Parathyroid adenoma (tissue), 2 donors: ENCODE data around the gene NBEA.

Experiments
- H2AFZ ChIP-seq: fragments of 300-600 bp; sonication (generic); one replicate; pipeline ENCODE4 v1.7.0; 2017; ENCODE audit warnings: antibody characterized with exemption, mild to moderate bottlenecking
- H3K27ac ChIP-seq: fragments of 300-600 bp; sonication (generic); one replicate; pipeline ENCODE4 v1.7.0; 2017
- H3K27me3 ChIP-seq: fragments of 300-600 bp; sonication (generic); one replicate; pipeline ENCODE4 v1.7.0; 2017; ENCODE audit warnings: low read length; ENCODE audit not compliant: control insufficient read depth, insufficient read depth
- H3K36me3 ChIP-seq: fragments of 300-600 bp; sonication (generic); one replicate; pipeline ENCODE4 v1.7.0; 2017; ENCODE audit warnings: low read length; ENCODE audit not compliant: control insufficient read depth, insufficient read depth
- H3K4me1 ChIP-seq: fragments of 300-600 bp; sonication (generic); one replicate; pipeline ENCODE4 v1.7.0; 2017; ENCODE audit warnings: control low read depth
- H3K4me2 ChIP-seq: fragments of 300-600 bp; sonication (generic); one replicate; pipeline ENCODE4 v1.7.0; 2017; ENCODE audit warnings: low read length
- H3K4me3 ChIP-seq: fragments of 300-600 bp; sonication (generic); one replicate; pipeline ENCODE4 v1.7.0; 2017; ENCODE audit warnings: low read depth, low read length
- H3K79me2 ChIP-seq: fragments of 300-600 bp; sonication (generic); one replicate; pipeline ENCODE4 v1.7.0; 2017; ENCODE audit warnings: control low read depth
- H3K9ac ChIP-seq: fragments of 300-600 bp; sonication (generic); one replicate; pipeline ENCODE4 v1.7.0; 2017; ENCODE audit warnings: mild to moderate bottlenecking
- H3K9me3 ChIP-seq: fragments of 300-600 bp; sonication (generic); one replicate; pipeline ENCODE4 v1.7.0; 2017; ENCODE audit warnings: low read length; ENCODE audit not compliant: control insufficient read depth
- TF ChIP-seq, protein P1 (sequence below): fragments of 300-600 bp; sonication (generic); IDR thresholded peaks from one replicate; pipeline ENCODE4 v1.7.0; 2017; ENCODE audit warnings: antibody characterized with exemption, mild to moderate bottlenecking
- donor health status: primary hyperparathyroidism.

The NBEA gene

DNA sequence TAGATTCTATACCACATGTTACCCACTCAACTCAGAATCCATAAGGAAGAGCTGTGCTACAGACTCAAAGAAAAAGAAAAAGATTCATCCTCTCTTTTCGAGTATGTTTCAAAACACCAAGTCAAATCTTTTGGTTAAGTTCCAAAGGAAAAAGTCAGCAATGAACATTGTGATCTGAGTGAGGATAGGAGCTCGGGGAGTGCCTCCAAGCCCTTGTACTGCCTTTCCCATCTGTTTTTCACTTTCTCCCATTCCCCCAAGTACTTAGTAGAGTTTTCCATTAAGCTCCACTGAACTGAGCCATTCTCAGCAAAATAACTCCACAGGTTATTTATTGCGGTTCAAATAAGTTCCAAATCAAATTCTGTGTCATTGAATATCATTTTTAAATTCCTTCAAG is 582.1 kb downstream of the NBEA start:
- Histone ChIP-seq H3K79me2 (no peaks in the 10 kb centered on the region), H3K36me3 (no peaks in the 10 kb centered on the region), H3K4me1 (no peaks in the 10 kb centered on the region), H3K9ac (no peak overlapping the region), H3K4me3 (no peak overlapping the region), H3K27ac (no peak overlapping the region), H3K9me3 (no peaks in the 10 kb centered on the region), H2AFZ (no peak overlapping the region), H3K4me2 (no peak overlapping the region), H3K27me3 (no peaks in the 10 kb centered on the region)
- TF ChIP-seq, protein P1, sequence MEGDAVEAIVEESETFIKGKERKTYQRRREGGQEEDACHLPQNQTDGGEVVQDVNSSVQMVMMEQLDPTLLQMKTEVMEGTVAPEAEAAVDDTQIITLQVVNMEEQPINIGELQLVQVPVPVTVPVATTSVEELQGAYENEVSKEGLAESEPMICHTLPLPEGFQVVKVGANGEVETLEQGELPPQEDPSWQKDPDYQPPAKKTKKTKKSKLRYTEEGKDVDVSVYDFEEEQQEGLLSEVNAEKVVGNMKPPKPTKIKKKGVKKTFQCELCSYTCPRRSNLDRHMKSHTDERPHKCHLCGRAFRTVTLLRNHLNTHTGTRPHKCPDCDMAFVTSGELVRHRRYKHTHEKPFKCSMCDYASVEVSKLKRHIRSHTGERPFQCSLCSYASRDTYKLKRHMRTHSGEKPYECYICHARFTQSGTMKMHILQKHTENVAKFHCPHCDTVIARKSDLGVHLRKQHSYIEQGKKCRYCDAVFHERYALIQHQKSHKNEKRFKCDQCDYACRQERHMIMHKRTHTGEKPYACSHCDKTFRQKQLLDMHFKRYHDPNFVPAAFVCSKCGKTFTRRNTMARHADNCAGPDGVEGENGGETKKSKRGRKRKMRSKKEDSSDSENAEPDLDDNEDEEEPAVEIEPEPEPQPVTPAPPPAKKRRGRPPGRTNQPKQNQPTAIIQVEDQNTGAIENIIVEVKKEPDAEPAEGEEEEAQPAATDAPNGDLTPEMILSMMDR = no peak

DNA sequence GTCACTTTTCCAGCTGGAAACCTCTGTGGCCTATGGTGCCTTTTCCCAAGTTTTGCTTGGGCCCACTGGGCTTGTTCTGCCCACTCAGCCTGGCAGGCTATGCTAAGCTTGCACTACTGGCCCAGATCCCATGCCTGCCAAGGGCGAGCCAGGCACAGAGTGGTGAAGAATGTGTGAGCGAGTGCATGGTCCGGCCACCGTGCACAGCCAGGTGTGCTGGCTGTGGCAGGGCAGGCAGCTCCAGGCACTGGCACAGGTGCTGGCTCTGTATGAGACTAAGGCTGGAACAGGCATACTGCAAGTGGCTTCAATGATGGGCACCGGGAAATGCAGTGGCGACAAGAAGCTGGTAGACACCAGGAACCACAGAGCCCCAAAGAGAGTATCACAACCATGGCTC is 584.5 kb downstream of the NBEA start:
- Histone ChIP-seq H3K4me3 (no peak overlapping the region), H3K27me3 (no peaks in the 10 kb centered on the region), H3K36me3 (no peaks in the 10 kb centered on the region), H3K4me2 (no peak overlapping the region), H3K9me3 (no peaks in the 10 kb centered on the region), H3K9ac (no peak overlapping the region), H3K27ac (no peak overlapping the region), H2AFZ (no peak overlapping the region), H3K4me1 (no peaks in the 10 kb centered on the region), H3K79me2 (no peaks in the 10 kb centered on the region)
- TF ChIP-seq, protein P1 = no peak

DNA sequence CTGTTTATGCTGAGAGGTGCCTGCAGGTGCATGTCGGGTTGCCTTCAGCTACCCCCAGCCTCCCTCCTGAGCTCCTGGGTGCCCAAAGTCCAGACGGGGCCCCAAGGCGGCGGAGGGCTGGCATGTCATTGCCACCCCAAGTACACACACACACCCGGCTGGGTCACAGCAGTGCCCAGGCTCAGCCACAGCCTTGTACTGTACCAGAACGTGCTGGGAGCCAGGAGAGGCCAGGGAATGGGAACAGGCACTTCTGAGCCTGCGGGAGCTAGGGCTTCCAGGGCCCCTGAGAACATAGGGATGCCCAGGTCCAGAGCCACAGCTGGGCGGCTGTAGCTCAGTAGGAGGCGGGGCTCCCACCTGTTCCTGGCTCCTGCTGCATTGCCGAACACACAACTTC is 585.4 kb downstream of the NBEA start:
- TF ChIP-seq, protein P1 = no peak
- no peak overlapping the region for H3K27ac ChIP-seq
- no peaks in the 10 kb centered on the region for H3K9me3 ChIP-seq
- no peak overlapping the region for H3K4me2 ChIP-seq
- H3K9ac ChIP-seq = no peak overlapping the region
- H3K27me3 ChIP-seq = no peaks in the 10 kb centered on the region
- no peak overlapping the region for H2AFZ ChIP-seq
- H3K4me1 ChIP-seq = no peaks in the 10 kb centered on the region
- no peaks in the 10 kb centered on the region for H3K36me3 ChIP-seq
- H3K4me3 ChIP-seq = no peak overlapping the region
- no peaks in the 10 kb centered on the region for H3K79me2 ChIP-seq

DNA sequence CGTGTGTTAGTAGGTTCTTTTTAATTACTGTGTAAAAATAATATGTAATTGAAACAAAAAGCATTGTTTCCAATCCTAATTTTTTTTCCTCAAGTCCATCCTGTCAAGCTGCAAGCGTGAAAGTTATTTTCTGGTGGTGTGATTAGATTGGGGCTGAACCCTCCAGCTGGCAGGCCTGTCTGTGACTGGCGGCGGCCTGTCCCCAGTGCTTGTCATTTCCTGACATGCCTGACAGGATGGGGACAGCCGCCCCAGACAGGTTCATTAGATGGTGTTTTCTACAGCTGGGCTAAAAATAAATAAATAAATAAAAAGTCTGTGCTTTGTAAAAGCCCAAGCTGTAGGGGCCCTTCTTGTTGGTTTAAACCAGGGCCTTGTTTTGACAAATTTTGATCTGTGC is 588.1 kb downstream of the NBEA start:
- Histone ChIP-seq H3K36me3 (no peaks in the 10 kb centered on the region), H3K27me3 (no peaks in the 10 kb centered on the region), H3K4me3 (no peak overlapping the region), H2AFZ (no peak overlapping the region), H3K9ac (no peak overlapping the region), H3K4me2 (no peak overlapping the region), H3K4me1 (no peaks in the 10 kb centered on the region), H3K27ac (no peak overlapping the region), H3K9me3 (no peaks in the 10 kb centered on the region), H3K79me2 (no peaks in the 10 kb centered on the region)
- TF ChIP-seq, protein P1 = no peak

DNA sequence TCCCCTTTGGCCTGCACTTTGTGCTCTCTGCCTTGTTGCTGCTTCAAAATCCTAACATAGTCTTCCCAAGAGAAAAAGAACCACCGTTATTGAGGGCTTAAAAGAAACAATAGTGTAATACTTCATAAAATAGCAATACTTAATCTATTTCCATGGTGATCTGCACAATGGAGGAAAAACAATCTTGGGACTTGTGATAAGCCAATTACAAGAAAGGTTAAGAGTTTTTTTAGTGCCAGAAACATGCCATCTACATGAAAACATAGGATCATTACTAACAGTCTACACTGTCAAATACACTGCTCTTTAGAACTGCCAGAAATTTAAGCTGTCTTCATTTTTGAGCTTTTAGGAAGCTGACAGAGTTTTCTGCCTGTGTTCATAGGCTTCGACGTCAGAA is 588.5 kb downstream of the NBEA start:
- no peak overlapping the region for H3K4me3 ChIP-seq
- H3K27me3 ChIP-seq = no peaks in the 10 kb centered on the region
- H3K9ac ChIP-seq = no peak overlapping the region
- TF ChIP-seq, protein P1 = no peak
- H3K27ac ChIP-seq = no peak overlapping the region
- no peaks in the 10 kb centered on the region for H3K9me3 ChIP-seq
- no peak overlapping the region for H2AFZ ChIP-seq
- no peaks in the 10 kb centered on the region for H3K36me3 ChIP-seq
- H3K79me2 ChIP-seq = no peaks in the 10 kb centered on the region
- H3K4me2 ChIP-seq = no peak overlapping the region
- H3K4me1 ChIP-seq = no peaks in the 10 kb centered on the region
